Measurements from ENCODE around the gene HOXB3.
"Not testable (repeated sequence)": the region's sequence is repeated elsewhere in the genome, so short reads cannot be mapped to it uniquely, and the experiment has no call there.

Gene HOXB3

DNA sequence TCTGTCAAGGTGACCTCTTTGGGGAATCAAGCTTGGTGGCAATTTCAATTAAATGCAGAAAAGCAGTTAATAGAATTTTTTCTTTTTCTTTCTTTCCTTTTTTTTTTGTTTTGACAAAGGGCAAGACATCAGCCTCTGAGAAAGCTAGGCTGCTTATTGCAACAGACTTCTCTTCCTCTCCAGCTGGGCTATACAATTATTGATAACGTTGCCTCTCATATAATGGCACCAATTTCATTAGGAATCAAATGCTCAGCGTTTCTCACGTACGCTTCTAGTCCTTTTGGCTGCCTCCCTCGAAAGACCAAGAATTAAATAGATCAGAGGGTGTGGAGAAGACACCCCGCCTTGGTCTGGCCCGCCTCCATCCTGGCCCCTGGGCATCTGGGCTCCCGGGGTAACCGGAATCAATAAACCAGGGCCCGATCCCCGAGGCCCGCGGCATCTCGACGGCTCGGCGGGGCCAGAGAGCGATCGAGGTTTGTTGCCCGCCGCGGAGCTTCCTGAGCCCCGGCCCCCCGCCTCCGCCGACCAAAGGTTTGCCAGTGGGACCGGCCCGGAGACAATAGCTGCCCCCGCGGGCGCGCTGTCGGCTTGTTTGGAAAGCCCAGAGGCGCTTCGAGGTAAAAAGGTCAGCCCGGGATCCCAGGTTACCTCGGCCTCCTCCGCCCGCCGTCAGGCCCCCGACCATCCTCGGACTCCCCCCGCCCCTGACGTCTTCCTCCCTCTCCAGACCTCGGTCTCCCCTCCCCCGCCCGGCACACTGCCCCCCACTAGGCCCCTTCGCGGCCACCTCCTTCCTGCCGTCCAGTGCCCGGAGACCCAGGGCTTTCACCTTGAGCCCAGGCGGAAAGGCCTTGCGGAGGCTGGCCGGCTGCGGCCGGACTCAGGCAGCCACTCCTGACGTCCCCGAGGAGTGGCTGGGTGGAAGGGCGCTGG is 63.2 kb downstream of the HOXB3 start:
- DNase-seq (ENCODE audit: low spot score), result peak; percentile 59

DNA sequence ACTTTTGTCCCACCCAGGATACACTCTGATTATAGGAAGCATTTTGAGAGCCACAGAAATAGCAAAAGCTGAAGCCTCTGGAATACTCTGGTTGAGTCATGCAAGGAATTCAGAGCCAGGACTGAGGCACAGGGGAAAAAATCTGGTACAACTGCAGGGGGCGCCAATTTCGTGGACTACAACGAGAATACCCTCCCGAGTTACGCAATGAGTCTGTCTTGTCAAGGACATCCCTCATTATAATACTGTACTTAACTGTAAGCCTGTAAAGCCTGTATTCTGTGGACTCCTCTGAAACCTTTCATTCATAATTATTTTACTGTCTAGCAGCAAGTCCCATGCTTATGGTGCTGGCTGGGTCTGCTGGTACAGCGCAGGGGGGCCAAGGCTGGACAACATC is 67.0 kb downstream of the HOXB3 start:
- DNase-seq (ENCODE audit: low spot score), result no peak

DNA sequence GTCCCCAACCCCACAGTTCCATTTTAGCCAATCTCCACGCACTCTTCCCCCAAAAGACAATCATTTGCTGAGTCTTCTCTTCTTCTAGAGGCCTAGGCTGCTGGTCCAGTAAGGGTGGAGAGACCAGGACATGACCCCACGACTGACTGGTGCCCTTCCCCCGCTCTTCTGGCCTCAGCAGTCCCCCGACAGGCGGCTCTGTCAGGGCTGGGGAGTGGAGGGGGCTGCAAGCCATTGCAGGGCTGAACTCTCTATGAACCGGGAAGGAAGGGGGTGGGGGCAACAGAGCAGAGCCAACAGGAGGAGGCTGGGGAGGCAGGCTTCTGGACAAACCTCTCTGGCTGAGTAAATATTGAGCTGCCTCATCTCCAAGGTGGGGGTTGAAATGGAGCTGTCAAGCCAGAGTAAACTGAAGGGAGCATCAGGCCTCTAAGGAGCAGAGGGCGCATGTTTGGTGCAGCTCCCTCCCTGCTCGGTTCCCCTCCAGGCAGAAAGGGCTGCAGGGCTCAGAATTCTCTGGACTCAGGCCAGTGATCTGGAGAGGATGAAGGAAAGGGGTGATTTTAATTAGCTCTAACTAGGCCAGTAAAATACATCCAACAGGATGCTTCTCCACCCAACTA is 67.9 kb downstream of the HOXB3 start:
- no peak for DNase-seq (ENCODE audit: low spot score)

DNA sequence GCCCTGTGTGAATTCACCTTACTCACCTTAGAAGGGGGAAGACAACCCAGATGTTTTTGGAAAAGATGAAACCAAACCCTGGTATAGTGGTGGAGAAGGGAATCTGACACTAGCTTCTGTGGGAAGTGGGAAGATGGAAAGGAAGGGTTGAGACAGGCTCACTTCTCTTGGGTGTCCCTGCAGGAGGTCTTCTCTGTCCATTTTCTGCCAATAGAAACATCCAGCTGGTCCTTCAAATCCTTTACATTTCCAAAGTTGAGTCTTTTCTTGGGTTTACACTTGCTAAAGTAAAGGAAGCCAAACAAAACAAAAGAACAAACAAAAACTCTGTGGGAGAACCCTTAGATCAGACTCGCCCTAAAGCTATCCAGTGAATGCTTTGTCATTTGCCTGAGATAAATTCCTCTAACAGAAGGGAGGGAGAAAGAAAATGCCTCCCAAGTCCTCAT is 69.4 kb downstream of the HOXB3 start:
- DNase-seq (ENCODE audit: low spot score), result peak; percentile 55

DNA sequence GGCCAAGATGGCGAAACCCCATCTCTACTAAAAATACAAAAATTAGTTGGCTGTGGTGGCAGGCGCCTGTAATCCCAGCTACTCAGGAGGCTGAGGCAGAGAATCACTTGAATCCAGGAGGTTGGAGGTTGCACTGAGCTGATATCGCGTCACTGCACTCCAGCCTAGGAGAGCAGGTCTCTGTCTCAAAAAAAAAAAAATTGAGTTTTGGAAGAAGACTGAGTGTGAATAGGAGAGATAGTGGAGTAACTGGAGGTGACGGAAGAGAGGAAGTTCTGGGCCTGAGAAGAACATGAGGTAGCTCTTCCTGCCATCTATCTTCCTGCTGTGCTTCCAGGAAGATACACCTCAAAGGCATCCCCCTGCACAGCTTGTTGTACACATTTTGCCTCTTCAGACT is 70.6 kb downstream of the HOXB3 start:
- DNase-seq (ENCODE audit: low spot score), result no peak

DNA sequence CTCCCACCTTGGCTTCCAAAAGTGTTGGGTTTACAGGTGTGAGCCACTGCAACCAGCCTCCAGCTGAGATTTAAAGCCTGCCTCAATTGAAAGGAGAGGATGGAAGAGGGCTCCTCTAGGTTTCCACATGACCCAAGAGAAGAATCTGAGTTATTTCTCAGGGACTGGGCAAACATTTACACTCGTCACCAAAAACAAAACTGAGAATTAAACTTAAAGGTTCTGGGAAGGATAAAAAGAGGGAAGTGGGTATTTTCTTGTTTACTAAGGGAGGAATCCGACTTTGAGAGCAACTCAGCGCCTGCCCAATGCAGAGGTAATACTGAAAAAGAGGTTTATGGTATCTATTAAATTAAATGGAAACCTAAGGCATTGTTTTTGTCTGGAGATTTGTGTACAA is 72.6 kb downstream of the HOXB3 start:
- DNase-seq (ENCODE audit: low spot score), result no peak

DNA sequence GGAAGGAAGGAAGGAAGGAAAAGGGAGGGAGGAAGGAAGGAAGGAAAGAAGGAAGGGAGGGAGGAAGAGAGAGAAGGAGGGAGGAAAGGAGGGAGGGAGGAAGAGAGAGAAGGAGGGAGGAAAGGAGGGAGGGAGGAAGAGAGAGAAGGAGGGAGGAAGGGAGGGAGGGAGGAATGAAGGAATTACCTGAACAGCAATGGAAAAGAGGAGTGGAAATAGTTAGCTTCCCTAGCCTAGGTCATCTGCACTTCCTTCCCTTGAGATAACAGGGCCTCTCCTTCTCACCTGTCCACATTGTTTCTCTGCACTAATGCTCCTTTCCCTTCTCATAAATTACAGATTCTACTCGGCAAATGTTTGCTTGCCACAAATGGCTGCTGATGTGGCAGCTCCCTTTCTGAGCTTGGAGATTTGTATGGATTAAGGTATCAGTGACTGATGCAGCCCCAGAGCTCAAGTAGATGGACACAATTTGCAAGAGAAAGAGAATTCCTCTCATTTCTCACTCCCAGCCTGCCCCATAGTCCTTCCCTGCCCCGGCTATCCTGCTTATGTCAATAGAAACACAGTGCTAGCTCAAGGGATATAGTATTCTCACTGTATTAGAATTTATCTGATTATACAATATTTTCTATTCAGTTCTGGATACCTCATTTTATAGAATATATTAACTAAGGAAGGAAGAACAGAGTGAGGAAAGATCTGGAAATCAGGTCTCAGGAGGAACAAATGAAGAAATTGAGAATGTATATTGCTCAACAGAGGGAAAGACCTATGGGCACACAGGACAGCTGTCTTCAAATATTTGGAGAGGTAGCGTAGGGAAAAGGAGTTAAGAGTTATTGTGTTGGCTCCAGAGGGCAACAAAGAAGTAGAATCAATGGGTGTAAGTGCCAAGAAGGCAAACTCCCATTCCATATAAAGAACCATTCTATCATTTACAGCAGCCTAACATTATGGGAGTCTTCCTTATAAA is 73.8 kb downstream of the HOXB3 start:
- peak; percentile 45 for DNase-seq (ENCODE audit: low spot score)

DNA sequence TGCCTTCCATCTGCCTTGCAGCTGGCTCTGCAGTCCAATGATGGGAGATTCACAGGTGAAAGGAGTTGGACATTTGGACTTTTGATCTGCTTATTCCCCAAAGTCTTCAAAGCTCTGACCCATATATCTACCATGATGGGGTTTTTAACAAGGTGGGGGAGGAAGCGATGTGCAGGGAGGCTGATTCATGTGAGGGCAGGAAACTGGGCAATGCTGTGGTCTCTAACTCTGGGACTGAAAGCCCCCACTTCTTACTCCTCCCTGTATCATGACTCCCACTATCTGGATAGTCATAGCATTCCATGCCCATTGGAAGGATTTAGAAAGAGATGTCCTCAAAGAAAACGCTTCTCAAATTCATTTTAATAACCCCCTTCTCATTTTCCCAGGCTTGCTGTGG is 75.6 kb downstream of the HOXB3 start:
- DNase-seq (ENCODE audit: low spot score), result no peak

DNA sequence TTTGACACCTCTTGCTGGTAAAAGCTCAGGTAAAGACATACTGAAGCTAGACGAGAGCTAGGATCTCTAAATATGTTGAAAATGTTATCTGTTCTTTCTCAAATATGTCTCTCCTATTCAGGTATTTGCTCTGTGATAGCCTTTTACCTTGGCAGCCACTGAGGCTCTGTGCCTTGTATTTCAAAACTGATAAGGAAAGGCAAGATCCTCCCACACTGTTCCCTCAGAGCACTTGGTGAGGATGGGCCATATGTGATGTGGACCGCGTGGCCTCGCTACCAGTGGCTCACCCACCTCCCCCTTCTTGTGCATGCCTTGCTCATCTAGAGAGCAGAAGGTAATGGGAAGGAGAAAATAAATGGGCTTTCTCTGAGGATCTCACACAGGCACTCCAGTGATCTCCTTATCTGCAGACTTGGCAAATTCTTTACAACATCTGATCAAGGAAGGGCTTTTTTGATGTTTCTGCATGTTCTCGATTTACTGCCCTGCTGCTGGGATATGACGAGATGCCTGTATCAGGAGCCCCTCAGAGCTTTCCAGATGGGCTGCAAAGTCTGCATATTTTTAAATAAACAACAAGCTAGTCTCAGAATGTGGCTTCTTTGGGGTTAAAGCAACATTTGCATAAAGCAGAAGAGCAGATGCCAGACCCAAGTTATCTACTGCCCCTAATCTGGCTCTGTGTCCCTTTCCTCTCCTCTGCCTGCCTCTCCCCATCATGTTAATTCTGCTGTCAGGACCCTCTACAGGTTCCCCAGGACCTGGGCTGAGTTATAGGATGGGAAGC is 76.2 kb downstream of the HOXB3 start:
- no peak for DNase-seq (ENCODE audit: low spot score)

DNA sequence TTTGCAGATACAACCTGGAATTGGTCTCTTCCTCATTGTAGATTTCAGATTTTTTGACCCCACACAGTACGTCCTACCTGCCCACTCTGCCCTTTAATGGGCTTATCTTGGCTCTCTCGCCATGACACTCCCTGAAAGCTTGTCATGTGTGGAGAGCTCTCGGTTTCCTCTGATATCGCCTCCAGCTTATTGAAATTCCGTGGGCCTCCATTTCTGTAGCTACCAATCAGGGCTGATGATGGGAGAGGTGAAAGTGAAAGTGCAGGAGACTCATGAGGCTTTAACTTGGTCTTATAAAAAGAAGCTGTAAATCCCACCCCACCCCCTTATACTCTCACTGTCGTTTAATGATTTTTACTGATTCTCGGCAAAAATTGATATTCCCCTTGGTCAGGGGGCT is 76.9 kb downstream of the HOXB3 start:
- DNase-seq (ENCODE audit: low spot score), result no peak

DNA sequence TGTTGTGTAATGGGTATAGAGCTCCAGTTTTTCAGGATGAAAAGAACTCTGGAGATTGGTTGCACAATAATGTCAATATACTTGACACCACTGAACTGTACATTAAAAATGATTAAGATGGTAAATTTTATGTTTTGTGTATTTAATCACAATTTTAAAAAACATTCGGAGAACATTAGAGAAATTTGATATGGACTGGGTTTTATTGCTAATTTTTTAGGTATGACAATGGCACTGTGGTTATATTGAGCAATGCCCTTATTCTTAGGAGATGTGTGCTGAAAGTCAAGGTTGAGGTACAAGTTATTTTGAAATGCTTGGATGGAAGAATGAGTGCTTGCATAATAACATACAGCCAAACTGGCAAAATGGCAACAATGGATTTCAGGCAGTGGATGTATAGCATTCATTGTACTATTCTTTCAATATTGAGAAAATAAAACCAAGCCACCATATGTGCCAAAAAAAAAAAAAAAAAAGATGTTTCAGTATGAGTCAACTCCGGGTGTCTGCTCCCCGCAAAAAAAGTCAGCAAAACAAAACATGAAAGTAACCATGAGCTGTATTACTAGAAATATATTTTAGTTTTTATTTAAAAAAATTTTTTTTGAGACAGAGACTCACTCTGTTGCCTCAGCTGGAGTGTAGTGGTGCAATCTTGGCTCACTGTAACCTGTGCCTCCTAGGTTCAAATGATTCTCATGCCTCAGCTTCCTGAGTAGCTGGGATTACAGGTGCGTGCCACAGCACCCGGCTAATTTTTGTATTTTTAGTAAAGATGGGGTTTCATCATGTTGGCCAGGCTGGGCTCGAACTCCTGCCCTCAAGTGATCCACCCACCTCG is 79.1 kb downstream of the HOXB3 start:
- no peak for DNase-seq (ENCODE audit: low spot score)

DNA sequence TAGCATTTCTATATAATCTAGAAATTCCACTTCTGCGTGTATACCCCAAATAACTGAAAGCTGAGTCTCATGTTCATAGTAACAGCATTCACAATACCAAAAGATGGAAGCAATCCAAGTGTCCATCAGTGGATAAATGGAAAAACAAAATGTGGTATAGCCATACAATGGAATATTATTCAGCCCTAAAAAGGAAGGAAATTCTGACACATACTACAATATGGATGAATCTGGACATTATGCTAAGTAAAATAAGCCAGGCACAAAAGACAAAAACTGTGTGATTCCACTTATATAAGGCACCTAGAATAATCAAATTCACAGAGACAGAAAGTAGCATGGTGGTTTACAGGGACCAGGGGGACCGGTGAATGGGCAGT is 79.7 kb downstream of the HOXB3 start:
- DNase-seq (ENCODE audit: low spot score), result no peak

DNA sequence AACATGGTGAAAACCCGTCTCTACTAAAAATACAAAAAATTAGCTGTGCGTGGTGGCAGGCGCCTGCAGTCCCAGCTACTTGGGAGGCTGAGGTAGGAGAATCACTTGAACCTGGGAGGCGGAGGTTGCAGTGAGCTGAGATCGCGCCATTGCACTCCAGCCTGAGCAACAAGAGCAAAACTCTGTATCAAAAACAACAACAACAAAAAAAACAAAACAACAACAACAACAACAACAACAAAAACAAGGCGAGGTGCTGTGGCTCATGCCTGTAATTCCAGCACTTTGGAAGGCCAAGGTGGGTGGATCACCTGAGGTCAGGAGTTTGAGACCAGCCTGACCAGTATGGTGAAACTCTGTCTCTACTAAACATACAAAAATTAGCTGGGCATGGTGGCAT is 80.3 kb downstream of the HOXB3 start:
- DNase-seq (ENCODE audit: low spot score), result not testable (repeated sequence)

DNA sequence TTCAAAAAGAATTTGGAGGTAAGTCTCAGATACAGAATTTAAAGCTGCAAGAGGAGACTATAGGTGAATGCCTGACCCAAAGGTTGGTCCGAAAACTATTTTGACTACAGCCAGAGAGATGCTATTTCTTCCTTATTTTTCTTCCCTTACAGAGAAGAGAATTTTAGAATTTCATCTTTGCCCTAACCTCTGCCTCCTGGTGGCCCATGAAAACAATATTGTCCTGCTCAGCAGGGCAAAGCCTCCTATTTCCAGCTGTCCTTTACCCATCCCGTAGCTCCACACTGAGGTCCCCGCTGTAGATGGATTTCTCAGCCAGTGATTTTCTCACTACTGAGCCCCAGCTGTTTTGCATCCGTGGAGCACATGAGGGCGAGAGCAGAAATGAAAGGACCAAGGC is 83.8 kb downstream of the HOXB3 start:
- no peak for DNase-seq (ENCODE audit: low spot score)

DNA sequence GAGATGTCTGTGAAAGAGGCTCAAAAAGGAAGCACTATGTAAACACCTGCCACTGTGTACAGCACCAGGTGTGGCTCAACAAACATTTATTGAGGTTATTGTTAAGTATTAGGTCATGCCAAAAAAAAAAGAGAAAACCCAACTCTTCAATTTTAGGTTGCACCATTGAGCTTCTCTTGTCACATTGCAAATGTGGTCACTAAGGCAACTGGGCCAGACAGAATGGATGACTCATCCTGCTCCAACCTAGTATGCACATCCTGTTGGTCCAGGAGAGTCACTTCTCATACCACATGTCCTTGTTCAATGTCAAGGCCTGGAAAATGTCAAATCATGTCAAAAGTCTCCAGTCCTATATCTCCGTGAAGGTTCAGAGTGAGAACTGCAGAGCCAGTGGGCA is 84.3 kb downstream of the HOXB3 start:
- no peak for DNase-seq (ENCODE audit: low spot score)

DNA sequence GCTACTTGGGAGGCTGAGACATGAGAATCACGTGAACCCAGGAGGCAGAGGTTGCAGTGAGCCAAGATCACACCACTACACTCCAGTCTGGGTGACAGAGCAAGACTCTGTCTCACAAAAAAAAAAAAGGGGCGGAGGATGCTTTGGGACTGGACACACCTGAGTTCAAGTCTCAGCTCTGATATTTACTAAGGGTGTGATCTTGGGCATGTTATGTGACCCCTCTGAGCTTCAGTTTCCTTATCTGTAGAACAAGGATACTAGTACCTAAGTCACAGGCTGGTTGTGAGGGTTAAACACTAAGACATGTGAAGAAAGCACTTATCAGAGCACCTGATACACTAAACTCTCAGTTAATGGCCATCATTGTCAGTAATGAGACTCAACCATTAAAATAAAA is 85.1 kb downstream of the HOXB3 start:
- DNase-seq (ENCODE audit: low spot score), result no peak

DNA sequence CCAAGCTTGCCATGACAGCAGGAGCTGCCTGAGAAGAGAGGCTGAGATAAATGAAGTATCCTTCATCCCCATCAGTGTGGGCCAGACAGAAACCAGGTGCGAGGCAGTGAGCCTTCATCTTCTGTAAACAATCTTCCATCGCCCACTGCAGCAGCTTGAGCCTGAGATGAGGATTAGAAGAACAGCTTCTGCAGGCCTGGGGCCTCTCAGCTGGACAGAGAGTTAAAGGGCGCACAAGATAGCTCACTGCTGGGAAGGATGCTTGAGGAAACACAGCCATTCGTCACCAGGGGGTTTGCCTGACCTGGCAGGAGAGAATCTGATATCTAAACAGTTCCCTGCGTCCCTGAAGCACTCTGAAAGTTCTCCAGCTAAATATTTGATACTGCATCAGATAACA is 86.3 kb downstream of the HOXB3 start:
- DNase-seq (ENCODE audit: low spot score), result no peak

DNA sequence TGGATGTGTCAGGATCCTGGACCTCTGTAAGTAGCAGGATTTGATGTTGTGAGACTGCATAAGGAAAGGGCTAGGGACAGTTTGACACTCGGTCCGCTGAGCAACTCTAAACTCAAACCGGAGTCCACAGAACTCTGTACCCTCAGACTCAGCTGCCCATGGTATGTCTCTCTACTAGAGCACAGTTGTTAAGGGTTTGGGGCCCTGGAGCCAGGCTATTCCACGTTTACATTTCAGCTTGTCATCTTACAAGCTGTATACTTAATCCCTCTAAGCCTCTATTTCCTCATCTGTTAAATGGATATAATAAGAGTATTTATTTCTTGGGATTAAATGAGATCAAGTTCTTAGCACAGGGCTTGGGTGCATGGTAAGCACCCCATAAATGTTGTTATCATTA is 87.1 kb downstream of the HOXB3 start:
- DNase-seq (ENCODE audit: low spot score), result no peak

DNA sequence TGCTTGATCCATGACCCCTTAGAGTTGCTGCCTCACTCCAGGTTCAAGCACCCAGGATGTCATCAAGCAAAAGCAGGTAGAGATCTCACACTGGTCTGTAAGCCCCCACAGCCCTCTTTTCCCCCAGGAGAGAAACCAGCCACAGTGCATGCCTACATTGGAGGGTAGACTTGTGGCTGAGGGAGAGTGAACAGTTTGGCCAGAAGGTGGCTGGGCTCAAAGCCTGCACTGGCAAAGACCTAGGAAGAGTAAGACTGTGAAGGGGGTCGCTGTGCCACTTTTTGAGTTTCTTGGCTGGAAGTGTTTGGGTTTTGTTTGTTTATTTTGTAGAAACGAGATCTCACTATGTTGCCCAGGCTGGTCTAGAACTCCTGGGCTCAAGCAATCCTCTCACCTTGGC is 87.7 kb downstream of the HOXB3 start:
- DNase-seq (ENCODE audit: low spot score), result no peak

Data from iPS-NIHi11 (cell line).